HG02981 (cell line): ENCODE results near the gene OR2J3.
"Not testable (repeated sequence)": the region's sequence is repeated elsewhere in the genome, so short reads cannot be mapped to it uniquely, and the experiment has no call there.

Source experiments
- ATAC-seq: cut with Tn5 transposase; IDR thresholded peaks from one replicate; pipeline ENCODE4 v1.9.1; 2021; ENCODE audit warnings: mild to moderate bottlenecking, moderate library complexity; ENCODE audit not compliant: unreplicated experiment

OR2J3 gene

DNA sequence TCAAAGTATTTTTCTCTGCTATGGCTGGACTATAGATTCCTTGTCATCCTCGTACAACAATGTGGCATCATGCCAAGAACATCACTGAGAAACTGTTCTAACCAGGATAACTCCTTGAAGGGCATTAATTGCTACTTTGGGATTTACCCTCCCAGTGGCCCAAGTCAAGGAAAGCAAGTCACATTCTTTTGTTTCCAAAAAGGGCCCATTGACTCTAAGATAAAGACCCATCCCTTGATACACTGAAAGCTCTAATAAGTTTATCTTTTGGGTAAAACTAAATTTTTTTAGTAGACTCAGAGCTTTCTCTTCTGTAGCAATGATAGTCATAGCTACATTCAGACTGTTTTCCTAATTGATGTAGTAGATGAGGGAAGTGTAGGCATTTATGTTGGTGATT lies at the start of gene OR2J3:
Gene OR2J3, plus strand, starts transcription at position 301 of the 400 bp plus-strand sequence. CDS start 3,833 bp downstream, outside the sequence.
- no peak for ATAC-seq

DNA sequence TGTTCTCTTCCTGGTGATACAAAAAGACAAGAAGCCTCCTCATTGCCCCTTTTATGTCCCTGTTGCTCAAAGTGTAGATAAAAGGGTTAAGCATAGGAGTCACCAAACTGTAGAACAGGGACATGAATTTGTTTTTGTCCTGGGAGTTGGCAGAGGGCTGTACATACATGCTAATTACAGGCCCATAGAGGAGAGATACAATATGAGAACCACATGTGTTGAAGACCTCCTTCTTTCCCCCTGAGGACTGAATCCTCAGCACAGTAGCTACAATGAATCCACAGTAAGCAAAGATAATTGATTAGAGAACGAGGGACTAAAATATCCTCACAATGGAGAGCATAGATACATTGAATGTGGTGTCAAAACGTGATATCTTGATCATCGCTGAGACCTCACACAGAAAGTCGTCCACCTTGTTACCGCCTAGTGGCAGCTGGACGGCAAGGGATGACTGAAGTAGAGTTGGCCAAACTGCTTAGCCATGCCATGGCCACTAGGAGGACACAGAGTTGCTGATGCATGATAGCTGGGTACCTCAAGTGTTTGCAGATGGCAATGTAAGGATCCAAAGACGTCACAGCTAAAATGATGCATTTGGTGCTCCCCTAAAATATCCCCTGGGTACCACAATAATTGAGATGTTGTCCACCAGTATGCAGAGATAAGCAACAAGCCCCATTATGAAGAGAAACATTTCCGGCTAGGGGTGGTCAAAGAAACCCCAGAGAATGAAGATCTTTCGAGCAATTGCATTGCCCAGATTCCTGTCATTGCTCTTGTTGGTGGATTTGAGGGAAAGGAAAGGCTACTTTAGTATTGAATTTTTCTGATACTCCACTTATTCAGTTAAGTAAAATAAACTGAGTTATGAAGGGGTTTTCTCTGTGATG lies 35.8 kb upstream of the OR2J3 start:
- ATAC-seq, result no peak

DNA sequence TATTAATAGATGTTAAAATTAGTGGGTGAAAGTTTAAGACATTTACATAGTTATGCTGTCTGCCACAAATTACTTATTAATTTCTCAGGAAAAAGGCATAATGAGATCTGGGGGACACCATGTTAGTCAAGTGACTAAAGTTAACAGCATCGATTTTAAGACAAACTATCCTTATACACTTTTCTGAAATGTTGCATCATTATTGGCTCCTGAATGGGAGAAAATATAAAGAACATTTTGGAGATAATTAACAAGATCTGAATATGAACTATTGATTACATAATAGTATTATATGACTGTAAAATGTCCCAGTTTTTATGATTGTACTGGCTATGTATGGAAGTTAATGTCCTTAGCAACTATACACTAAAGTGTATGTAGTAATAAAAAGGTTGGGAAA lies 28.7 kb upstream of the OR2J3 start:
- no peak for ATAC-seq

DNA sequence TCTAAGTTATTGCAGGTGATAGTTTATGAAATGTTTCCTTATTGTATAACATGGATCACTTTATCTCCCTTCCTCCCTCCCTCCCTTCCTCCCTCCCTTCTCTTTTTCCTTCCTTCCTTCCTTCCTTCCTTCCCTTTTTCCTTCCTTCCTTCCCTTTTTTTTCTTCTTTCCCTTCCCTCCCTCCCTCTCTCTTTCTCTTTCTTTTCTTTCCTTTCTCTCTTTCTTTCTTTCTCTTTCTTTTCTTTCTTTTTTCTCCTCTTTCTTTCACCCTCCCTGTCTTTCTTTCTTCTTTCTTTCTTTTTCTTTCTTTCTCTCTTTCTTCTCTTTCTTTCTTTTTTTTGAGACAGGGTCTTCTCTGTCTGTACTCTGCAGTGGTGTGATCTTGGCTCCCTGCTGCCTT lies 26.5 kb upstream of the OR2J3 start:
- no peak for ATAC-seq

GRCh38 chr6:29082457-29082856 lies 25.4 kb upstream of the OR2J3 start:
- no peak for ATAC-seq

DNA sequence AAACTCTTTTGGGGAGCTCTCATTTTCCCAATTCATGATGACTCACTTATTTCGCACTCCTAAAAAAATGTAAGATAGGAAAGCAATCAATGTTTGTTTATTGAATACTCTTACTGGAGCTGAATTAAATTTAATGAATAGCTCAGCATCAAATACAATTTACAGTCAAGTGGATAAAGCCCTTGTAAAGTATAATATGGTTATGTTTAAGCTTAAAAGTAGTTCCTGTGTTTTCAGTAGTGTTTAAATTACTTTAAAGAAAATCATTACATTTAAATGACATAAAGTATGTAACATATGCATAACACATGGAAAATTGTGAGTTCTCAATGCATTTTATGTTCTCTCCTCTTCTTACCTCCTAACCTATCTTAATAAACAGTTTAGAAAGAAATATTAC lies 20.6 kb upstream of the OR2J3 start, which contains the start of gene OR2B3:
Gene OR2B3, minus strand, starts transcription at position 101 of the 400 bp plus-strand sequence. Its CDS starts 65 bp downstream, at position 36.
- no peak for ATAC-seq

DNA sequence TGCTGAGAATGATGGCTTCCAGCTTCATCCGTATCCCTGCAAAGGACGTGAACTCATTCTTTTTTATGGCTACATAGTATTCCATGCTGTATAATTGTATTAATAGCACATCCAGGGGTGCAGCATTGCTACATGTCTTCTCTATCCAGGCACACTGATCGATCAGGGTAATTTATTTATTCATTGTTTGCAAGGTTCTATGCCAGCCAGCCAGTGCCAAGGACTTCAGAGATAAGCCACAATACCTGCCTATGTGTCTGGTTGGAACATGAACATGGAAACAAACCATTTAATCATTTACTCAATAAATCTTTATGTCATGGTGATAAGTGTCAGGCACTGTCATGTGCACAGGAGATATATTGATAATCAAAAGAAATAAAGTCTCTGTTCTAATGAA lies 14.9 kb upstream of the OR2J3 start:
- ATAC-seq, result no peak

- no peak for ATAC-seq
Observed at GRCh38 chr6:29097803-29098202, 10.1 kb upstream of the OR2J3 start.

DNA sequence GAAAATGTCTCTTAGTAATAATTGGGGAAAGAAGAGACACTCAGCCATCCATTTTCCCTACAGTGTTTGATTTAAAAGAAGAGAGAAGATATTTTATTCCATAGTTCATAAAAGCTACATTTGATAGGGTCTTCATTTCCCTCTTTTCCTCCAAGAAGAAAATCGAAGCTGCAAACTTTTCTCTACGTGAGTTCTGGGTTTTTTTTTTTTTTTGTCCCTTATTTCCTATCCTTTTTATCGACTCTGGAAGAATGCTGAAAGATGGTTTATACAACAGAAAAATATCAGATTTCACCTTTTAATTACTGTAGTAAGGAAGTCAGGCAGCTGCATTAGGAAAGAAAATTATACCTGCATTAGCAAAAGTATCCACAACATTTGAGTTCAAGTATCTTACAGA lies 8.7 kb upstream of the OR2J3 start, which contains the start of gene OR2J1:
Gene OR2J1, plus strand, starts transcription at position 301 of the 400 bp plus-strand sequence. CDS start 1,453 bp downstream, outside the sequence.
- no peak for ATAC-seq

GRCh38 chr6:29112135-29112534 lies 4.3 kb downstream of the OR2J3 start:
- no peak for ATAC-seq

DNA sequence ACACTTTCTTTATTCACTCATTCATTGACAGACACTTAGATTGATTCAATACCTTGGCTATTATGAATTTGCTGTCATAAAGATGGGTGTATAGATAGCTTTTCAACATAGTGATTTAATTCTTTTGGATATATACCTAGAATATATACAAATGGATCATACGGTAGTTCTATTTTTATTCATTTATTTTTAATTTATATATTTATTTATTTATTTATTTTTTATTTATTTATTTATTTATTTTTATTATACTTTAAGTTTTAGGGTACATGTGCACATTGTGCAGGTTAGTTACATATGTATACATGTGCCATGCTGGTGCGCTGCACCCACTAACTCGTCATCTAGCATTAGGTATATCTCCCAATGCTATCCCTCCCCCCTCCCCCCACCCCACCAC lies 7.1 kb downstream of the OR2J3 start:
- not testable (repeated sequence) for ATAC-seq

GRCh38 chr6:29129326-29130012 lies 21.6 kb downstream of the OR2J3 start:
- ATAC-seq, result no peak

GRCh38 chr6:29130644-29131043 lies 22.8 kb downstream of the OR2J3 start:
- no peak for ATAC-seq

GRCh38 chr6:29131691-29132090 lies 23.8 kb downstream of the OR2J3 start:
- no peak for ATAC-seq

- ATAC-seq, result no peak
Observed at GRCh38 chr6:29137724-29138123, 29.9 kb downstream of the OR2J3 start.

- no peak for ATAC-seq
Observed at GRCh38 chr6:29141606-29142005, 33.7 kb downstream of the OR2J3 start.

DNA sequence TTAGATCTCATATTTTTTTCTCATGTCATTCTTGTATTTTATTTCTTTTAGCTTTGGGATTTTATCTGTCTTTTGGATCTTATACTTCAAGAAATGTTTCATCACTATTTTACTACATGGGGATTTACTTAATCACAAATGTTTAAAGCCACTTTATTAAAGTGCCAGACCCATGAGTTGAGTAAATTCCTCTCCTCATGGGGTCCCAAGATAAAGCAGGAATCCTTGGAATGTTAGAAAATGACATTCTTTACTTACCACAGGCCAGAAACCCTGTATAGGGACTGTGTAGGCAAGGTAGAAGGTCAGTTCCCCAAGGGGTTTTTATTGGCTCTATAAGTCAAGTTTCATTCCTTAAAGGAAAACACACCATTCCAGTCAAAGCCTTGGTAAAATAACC lies 34.5 kb downstream of the OR2J3 start:
- no peak for ATAC-seq

GRCh38 chr6:29146179-29146578 lies 38.3 kb downstream of the OR2J3 start:
- no peak for ATAC-seq

DNA sequence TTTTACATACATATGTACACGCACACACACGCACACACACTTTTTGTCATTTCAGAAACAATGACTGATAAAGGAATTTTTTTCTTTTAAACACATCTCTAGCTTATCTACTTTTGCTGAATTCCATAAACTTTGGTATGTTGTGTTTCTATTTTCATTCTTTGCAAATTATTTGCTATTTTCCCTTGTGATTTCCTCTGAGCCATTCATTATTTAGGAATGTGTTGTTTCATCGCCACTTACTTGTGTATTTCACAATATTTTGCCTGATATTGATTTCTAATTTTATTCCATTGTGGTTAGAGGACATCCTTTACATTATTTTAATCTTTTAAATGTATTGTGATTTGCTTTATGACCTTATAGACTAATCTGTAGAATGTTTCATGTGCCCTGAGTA lies 39.2 kb downstream of the OR2J3 start:
- no peak for ATAC-seq

GRCh38 chr6:29149444-29149843 lies 41.6 kb downstream of the OR2J3 start:
- ATAC-seq, result not testable (repeated sequence)

- ATAC-seq, result no peak
Observed at GRCh38 chr6:29153083-29153482, 45.2 kb downstream of the OR2J3 start.

GRCh38 chr6:29155182-29155581 lies 47.3 kb downstream of the OR2J3 start:
- not testable (repeated sequence) for ATAC-seq
